ENCODE measurements around the gene GSX2.
"Not testable (repeated sequence)": the region's sequence is repeated elsewhere in the genome, so short reads cannot be mapped to it uniquely, and the experiment has no call there.

GSX2 gene

GRCh38 chr4:54099748-54100574, at the start of gene GSX2:
GSX2 (plus strand) TSS chr4:54100163; CDS start chr4:54100345, 182 bp downstream.
- no peak for DNase-seq

GRCh38 chr4:54050214-54050904, 49.6 kb upstream of the GSX2 start:
- DNase-seq = no peak

- DNase-seq = not testable (repeated sequence)
Measured at GRCh38 chr4:54053322-54053721, 46.6 kb upstream of the GSX2 start.

- no peak for DNase-seq
Measured at GRCh38 chr4:54054501-54054900, 45.5 kb upstream of the GSX2 start.

GRCh38 chr4:54055494-54055893, 44.5 kb upstream of the GSX2 start:
- no peak for DNase-seq

- DNase-seq = no peak
Measured at GRCh38 chr4:54056360-54056759, 43.6 kb upstream of the GSX2 start.

- no peak for DNase-seq
Measured at GRCh38 chr4:54058171-54058570, 41.8 kb upstream of the GSX2 start.

- DNase-seq = no peak
Measured at GRCh38 chr4:54060116-54060515, 39.8 kb upstream of the GSX2 start.

- DNase-seq = no peak
Measured at GRCh38 chr4:54061067-54061466, 38.9 kb upstream of the GSX2 start.

GRCh38 chr4:54061873-54062272, 38.1 kb upstream of the GSX2 start:
- no peak for DNase-seq

GRCh38 chr4:54062392-54062791, 37.6 kb upstream of the GSX2 start:
- no peak for DNase-seq

- DNase-seq = no peak
Measured at GRCh38 chr4:54063229-54063628, 36.7 kb upstream of the GSX2 start.

GRCh38 chr4:54063737-54064316, 36.1 kb upstream of the GSX2 start:
- peak; percentile 18 for DNase-seq

GRCh38 chr4:54064317-54065111, 35.4 kb upstream of the GSX2 start, which contains the start of gene CHIC2:
CHIC2 (minus strand) TSS chr4:54064605; CDS start chr4:54064300, 305 bp downstream.
- peak; percentile 78 for DNase-seq

- no peak for DNase-seq
Measured at GRCh38 chr4:54065282-54066087, 34.5 kb upstream of the GSX2 start.

GRCh38 chr4:54066088-54066415, 33.9 kb upstream of the GSX2 start:
- DNase-seq = no peak

GRCh38 chr4:54066718-54067129, 33.2 kb upstream of the GSX2 start:
- no peak for DNase-seq

- peak; percentile 21 for DNase-seq
Measured at GRCh38 chr4:54067166-54067565, 32.8 kb upstream of the GSX2 start.

- no peak for DNase-seq
Measured at GRCh38 chr4:54073271-54073880, 26.6 kb upstream of the GSX2 start.

- DNase-seq = no peak
Measured at GRCh38 chr4:54074381-54074780, 25.6 kb upstream of the GSX2 start.

- DNase-seq = no peak
Measured at GRCh38 chr4:54076673-54077072, 23.3 kb upstream of the GSX2 start.

GRCh38 chr4:54077812-54078211, 22.2 kb upstream of the GSX2 start:
- DNase-seq = no peak
